GM21723 (cell line): ENCODE results near the gene CXCL16.
"Not testable (repeated sequence)": the region's sequence is repeated elsewhere in the genome, so short reads cannot be mapped to it uniquely, and the experiment has no call there.

Experiments
- ATAC-seq: cut with Tn5 transposase; IDR thresholded peaks from one replicate; pipeline ENCODE4 v1.9.1; 2021; ENCODE audit warnings: mild to moderate bottlenecking, moderate library complexity; ENCODE audit not compliant: unreplicated experiment

The CXCL16 gene

DNA sequence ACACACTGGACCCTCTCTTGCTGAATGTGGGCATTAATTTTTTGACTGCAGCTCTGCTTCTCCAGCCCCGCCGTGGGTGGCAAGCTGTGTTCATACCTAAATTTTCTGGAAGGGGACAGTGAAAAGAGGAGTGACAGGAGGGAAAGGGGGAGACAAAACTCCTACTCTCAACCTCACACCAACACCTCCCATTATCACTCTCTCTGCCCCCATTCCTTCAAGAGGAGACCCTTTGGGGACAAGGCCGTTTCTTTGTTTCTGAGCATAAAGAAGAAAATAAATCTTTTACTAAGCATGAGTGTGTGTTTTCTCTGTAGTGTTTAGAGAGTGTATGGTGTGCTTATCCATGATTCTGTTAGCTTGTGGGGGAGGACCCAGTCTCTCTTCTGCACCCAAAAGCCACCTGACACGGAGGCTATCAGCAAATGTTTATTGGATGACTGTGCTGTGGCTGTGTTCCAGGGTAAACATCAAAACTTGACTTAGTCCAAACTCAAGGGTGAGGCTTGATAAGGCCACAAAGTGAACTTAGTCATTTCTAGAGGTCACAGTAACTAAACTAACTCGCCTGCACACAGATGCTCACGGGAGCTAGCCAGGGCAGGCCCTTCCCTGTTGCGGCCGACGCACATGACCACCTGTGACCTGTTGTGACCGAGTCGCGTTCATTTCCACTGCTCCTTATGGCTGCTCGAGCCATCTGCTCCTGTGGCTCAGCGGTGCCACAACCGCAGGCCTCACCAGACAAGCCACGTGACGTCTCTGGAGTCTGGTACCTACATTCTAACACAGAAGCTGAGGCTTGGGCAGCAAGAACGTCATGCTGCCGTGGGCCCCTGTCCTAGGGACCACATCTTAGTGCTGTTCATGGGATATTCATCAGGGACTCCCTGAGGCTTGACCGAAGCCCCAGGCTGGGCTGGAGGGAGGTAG, 18.3 kb downstream of the CXCL16 start:
- ATAC-seq = no peak

DNA sequence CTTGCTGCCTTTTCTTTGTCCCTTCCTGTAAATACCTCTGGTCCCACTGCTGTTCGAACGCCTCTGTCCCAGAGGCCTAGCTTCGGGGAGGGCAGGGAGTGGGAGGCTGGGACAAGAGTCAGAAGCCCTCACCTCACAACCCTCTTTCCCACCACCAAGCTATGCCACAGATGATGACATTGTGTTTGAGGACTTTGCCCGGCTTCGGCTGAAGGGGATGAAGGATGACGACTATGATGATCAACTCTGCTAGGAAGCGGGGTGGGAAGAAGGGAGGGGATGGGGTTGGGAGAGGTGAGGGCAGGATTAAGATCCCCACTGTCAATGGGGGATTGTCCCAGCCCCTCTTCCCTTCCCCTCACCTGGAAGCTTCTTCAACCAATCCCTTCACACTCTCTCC, 18.9 kb downstream of the CXCL16 start:
- ATAC-seq = no peak

DNA sequence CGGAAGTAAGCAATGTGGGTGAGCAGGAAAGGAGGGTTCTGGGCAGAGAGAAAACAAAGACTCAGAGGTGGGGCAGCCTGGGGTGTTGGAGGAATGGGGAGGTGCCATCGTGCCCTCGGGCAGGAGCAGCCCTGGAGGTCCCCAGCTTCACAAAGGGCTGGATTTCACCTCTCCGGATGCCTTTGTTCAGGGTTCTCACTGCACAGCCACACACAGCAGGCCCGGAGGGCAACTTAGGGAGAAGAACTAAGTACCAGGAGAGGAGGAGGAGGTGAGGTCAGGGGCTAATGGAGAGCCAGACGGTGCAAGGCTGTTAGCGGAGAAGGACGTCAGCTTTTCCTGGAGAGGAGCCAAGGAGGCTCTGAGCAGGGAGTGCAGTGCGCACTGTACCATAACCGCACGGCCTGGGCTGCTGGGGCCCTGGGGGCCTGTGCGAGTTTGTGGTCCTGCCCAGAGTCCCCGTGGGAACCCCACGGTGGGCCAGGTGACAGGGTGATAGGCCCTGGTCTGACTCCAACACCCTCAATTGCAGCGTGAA, 20.0 kb downstream of the CXCL16 start:
- no peak for ATAC-seq

DNA sequence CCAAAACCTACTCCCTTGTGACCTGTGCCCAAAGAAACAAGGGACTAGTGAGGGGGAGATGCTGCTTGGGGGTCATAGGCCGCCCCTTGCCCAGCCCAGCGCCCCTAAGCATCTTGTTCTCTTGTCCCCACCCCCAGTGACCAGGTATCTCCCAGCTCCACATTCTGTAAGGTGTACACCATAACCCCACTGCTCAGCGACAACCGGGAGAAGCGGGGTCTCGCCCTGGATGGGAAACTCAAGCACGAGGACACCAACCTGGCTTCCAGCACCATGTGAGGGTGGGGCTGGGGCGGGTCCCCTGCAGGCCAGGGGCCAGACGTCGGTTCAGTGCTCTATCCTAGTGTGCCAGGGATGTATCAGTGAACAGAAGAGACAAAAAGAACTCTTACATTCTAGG, 20.6 kb downstream of the CXCL16 start:
- no peak for ATAC-seq

DNA sequence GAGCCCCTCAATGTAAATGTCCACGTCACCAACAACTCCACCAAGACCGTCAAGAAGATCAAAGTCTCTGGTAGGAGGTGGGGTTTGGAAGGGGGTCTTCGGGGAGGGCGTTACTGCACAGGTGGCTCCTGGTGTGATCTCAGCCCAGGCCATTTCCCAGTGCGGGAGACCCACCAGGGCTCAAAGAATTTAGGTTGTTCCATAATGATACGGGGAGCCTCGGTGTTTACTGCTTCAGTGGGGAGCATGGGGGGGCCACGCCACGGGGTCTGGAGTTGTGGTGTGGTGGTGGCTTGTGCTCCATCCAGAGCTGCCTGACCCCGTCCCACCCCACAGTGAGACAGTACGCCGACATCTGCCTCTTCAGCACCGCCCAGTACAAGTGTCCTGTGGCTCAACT, 21.5 kb downstream of the CXCL16 start:
- no peak for ATAC-seq

DNA sequence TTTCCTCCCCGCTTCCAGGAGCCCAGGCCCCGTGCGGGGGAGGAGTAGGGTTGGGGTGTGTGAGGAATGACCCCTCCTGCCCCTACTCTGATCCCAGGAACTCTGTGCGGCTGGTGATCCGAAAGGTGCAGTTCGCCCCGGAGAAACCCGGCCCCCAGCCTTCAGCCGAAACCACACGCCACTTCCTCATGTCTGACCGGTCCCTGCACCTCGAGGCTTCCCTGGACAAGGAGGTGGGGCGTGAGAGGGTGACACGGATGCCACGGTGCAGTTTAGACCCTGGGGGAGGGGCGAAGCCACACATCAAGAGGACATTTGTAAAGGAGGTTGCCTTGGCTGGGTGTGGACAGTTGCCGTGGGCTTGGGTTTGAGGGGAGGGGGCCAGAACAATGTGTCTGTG, 21.9 kb downstream of the CXCL16 start:
- ATAC-seq = no peak

DNA sequence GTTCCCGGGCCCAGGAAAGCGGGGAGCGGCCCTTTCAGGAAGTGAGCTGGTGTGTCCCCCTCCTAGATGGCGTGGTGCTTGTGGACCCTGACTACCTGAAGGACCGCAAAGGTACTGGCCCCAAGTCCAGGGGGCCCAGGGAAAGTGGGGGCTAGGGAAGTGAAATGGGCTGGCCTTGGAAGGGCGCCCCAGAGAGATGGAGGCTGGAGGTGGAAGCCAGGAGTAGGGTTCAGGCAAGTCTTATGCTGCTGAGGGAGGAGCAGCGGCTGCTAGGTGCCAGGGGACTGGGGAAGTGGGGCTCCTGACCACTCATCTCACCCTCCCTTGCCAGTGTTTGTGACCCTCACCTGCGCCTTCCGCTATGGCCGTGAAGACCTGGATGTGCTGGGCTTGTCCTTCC, 23.6 kb downstream of the CXCL16 start:
- ATAC-seq = no peak

DNA sequence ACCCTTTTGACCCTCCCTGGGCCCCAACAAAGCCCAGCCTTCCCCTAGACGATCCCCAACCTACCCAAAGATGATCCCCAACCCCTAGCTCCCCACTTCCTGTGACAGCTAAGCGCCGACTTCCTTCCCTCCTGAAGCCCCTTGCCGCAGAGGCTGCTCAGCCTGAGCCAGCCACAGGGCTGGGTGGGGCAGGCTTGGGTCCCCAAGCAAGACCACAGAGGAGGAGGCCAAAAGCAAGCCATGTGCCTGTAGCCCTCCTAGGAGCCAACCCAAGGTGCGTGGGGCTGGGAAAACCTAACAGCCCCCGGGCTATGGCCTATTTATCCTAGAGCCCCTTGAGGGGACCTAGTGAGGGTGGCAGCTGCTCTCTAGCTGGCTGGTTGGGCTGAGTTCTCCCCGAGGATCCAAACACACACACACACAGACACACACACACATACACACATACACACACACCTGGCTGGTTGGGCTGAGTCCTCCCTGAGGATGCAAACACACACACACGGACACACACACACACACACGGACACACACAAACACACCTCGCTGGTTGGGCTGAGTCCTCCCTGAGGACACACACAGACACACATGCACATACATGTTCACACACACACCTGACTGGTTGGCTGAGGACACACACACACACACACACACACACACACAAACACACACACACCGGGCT, 24.5 kb downstream of the CXCL16 start:
- ATAC-seq = no peak

DNA sequence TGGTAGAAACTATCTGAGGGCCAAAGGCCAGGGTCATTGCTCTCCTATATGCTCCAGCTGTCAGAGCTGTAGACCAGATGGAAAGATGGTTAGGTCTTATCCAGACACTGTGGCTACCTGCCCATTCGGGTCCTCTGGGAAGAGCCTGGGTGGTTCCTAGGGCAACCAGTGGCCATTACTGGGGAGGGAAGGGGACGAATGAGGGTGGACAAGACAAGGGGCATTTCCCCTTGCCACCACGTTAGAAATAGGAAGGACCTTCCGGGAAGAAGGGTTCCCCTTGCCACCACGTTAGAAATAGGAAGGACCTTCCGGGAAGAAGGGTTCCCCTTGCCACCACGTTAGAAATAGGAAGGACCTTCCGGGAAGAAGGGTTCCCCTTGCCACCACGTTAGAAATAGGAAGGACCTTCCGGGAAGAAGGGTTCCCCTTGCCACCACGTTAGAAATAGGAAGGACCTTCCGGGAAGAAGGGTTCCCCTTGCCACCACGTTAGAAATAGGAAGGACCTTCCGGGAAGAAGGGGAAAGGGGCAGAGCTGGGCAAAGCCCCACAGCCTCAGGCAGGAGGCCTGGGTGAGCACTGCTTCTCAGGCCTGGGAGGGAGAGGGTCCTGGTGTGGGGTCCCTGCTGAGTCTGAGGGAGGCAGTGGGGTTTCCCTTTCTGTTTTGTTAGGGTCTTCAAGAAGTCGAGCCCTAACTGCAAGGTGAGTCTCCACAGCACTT, 25.2 kb downstream of the CXCL16 start:
- not testable (repeated sequence) for ATAC-seq

DNA sequence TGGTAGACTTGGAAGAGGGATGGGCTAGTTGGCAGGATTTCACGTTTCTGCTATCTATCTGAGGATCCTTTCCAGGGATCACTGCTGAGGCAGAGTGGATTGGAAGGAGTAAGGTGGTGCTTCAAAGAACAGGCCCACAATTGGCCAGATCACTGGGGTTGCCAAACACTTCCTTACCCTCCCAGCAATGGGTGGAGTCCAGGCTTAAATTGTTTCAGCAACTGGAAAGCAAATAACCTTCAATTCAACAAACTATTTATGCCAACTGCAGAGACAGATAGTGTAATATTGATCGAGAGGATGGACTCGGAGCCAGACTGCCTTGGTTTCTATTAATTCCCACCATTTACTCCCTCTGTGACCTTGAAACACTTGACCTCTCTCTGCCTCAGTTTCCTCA, 27.2 kb downstream of the CXCL16 start:
- ATAC-seq = no peak

DNA sequence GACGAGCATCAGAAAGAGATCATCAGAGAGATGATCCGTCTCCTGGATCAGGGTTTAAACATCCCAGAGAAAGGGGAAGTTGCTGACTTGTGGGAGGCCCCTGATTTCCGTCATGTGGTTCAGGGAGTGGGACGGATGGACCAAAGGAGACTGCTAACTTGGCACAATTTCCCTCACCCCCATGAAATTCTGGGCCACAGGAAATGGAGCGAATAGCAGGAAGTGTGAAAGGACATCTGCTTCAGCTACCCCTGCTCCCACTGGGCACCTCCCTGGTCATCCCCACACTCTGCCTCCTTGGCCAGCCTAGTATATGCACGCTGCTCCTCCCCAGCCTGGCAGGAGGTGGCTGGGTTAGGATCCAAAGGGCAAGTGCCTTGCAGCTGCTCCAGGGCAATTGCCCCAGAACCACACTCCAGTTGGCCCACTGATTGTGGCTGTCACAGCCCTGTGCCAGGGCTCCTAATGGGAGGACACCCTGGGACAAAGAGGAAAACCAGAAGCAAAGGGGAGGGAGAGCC, 28.0 kb downstream of the CXCL16 start:
- ATAC-seq = no peak

DNA sequence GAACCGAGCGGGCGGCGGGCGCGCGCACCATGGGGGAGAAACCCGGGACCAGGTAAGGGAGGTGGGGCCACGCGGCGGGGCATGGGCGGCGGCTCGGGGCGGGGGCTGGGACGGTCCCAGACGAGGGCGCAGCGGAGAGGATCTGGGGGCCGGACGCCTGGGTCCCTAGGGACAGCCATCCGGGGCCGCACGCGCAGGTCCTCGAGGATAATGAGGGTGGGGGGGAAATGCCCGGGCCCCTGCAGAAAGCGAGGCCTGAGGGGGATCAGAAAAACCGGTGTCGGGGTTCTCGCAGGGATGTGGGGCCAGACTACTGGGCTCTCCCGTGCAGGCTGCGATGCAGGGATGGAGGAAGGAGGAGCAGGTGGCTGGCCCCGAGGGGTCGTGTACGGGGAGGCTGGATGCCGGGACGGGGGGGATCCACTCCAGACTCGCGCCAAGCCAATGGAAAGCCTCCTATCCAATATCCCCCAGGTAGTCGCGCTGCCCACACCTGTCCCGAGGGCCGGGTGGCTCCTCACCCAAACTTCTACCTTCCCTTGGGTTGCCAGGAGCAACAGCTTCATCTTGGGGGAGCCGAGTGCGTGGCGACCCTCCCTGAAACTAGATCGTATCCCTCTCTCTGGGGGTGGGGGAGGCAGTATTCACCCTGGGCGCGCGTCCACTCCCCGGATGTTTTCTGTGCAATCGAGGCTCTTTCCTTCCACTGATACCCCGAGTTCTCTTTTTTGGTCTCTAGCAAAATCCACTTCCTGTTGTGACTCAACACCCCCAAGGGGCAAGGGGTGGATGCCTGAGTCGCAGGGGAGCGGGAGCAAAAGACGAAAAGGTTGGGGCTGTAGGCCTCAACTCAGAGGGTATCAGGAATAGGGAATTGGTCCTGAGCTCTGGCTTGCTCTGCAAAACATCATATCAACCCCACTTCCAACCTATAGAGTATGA, 28.8 kb downstream of the CXCL16 start:
- peak; percentile 8 for ATAC-seq

DNA sequence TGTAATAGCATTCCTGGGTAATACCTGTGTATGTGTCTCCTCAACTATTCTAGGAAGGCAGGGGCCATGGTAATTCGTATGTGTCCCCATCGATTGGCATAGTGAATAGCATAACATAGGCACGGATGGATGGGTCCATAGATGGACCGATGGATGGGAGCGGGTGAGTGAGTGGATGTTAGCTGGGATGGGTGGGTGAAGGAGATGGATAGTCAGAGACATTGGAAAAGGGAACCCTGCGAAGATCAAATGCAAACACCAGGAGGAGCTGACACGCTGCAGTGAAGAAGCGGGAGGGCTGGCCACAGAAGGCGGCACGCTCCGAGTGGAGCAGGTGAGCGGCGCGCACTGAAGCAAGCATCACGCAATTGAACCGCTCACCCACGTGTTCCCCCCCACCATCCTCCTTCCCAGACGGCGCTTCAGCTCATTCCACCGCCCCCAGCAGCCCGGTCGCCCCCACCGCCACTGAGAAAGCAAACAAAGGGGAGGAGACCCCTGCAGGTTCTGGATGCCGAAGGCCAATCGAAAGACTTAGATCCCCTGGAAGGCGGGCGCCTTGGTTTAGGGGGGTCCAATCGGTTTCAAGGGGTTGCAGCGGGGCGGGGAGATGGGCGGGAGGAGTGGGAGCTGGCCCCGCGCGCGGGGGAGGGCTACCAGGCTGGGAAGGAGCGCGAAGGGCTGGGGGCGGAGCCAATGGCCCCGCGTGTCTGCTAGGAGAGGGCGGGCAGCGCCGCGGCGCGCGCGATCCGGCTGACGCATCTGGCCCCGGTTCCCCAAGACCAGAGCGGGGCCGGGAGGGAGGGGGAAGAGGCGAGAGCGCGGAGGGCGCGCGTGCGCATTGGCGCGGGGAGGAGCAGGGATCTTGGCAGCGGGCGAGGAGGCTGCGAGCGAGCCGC, 29.7 kb downstream of the CXCL16 start, which contains the start of gene ARRB2:
Gene ARRB2, plus strand, starts transcription at position 839 of the 899 bp plus-strand sequence. CDS start 90 bp downstream, outside the sequence.
- peak; percentile 73 for ATAC-seq

DNA sequence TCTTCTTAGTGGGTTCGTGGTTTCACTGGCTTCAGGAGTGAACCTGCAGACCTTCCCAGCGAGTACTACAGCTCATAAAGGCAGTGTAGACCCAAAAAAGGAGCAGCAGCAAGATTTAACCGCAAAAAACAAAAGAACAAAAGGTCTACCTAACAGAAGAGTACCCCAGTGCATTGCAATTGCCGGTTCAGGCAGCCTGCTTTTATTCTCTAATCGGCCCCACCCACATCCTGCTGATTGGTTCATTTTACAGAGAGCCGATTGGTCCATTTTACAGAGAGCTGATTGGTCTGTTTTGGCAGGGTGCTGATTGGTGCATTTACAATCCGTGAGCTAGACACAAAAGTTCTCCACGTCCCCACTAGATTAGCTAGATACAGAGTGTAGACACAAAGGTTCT, 31.3 kb downstream of the CXCL16 start:
- ATAC-seq = no peak

DNA sequence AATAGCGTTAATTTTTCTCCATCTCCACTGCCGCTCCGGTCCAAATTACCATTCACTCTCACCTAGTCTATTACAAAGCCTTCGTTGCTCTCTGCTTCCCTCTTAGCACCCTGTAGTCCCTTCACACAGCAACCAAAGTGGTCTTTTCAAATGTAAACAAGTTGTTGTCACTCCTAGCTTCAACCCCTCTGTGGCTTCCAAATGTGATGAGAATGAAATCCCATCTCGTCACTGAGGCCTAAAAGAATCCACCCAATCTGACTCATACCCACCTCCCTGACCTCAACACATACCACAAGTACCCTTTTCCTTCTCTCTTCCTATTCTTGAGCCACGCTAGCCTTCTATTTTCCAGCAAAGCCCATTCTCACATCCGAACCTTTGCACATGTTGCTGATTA, 33.6 kb downstream of the CXCL16 start:
- no peak for ATAC-seq

DNA sequence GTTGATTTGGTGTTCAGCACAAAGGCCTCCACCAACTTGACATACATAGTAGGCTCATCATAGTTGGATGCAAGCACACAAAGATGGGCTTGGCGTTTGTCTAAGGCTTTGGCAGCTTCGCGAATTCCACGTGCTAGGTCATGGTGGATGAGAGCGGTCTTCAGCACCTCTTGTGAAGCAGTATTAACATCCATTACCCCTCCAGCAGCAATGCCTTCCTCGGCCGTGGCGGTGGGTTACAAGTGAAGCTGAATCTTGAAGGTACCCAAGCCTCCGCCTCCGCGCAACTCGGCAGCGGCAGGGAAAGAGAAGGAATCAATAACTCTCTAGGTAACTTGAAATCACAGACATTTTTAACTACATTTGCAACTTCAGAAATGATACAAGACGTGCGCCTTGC, 34.7 kb downstream of the CXCL16 start:
- no peak for ATAC-seq

DNA sequence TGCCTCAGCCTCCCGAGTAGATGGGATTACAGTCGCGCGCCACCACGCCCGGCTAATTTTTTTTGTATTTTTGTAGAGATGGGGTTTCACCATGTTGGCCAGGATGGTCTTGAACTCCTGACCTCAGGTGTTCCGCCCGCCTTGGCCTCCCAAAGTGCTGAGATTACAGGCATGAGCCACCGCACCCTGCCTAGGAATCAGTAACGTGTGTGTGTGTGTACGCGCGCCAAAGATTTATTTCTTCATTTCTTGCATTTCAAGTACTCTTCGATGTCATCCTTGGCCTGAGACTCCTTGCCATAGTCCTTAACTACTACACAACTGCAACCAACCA, 35.2 kb downstream of the CXCL16 start:
- not testable (repeated sequence) for ATAC-seq

DNA sequence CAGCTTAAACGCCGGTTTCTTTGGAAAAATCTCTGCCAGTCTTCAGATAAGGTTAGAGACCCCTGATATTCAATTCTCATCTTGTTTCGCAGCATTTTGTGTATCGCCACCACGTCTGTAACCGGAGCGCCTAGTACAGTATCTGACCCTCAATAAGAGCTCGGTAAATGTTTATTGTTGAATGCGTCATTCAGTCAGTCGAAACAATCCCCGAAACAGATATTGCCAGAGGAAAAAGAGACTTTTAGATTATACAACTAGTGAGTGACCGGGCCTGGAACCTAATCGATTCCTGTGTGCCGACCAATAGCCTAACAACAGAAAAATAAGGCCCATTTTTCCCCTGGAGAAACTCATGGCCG, 36.4 kb downstream of the CXCL16 start:
- ATAC-seq = no peak

DNA sequence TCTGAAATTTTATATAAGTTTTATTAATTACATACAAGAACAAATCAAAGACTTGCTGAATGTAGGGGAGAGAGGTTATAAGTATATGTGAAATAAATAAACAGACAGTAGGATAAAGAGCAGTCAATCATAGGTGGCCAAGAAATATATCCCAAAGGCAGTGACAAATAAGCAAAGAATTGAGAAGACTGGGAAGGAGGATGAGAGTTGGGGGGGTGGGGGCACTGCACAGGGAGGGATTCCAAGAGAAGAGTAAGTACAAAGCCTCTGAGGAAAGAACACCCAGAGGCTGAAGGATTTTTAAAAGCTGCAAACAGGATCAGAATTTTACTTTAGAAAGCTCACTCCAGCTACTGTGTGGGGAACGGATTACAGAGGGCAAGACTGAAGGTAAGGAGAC, 38.6 kb downstream of the CXCL16 start:
- ATAC-seq = no peak
